ENCODE results near the gene PSAP. TPM values are rescaled to one million over a fixed set of nuclear protein-coding genes. Genes with fewer than 3 reads are reported as not detected.

The PSAP gene
- 683 and 1,027 TPM in 2 replicates for total RNA-seq (2021)
- percentile 90 among the genes with signal in this experiment for Bru-seq, nascent RNA
- percentile 90 among the genes with signal in this experiment for BruChase-seq, experiment 1, labeled RNA remaining after a 2-hour chase
- BruChase-seq, experiment 2, labeled RNA remaining after a 6-hour chase, result percentile 94 among the genes with signal in this experiment
- long read RNA-seq, transcript PSAP-202 (14 exons, 2,872 nt), result major isoform, 318 of 483 reads
- long read RNA-seq, partial matches to known transcripts, result 47 of 483 reads
- long read RNA-seq, other reads (novel, unspliced or antisense), result 118 of 483 reads

GRCh38 chr10:71850743-71851464 lies at the start of gene PSAP:
Gene PSAP (minus strand): TSS chr10:71851251. CDS start chr10:71851221, 30 bp downstream.
- H3K4me2 ChIP-seq, result peak within 1 kb of the TSS; percentile 98
- intact Hi-C loops (cut with micrococcal nuclease; ENCODE audit: unreplicated experiment), result loop anchor here (1.0 kb wide), 2 partner anchors 9 to 13 kb away; no protein-coding TSS in a partner anchor
- POLR2A ChIA-PET (ENCODE audit: unreplicated experiment), result interaction anchor here (0.6 to 1.0 kb wide), 14 partner anchors 9 to 961 kb away, joined by 3 to 11 read pairs (median 6); no protein-coding TSS in a partner anchor
- H3K4me1 ChIP-seq (replicated peaks; ENCODE audit: insufficient read depth), result peaks cover 47% of the 10 kb centered on the region
- DNase-seq, result peak; percentile 97 to 100
- peaks cover 9% of the 10 kb centered on the region; the same call in 1 of the 2 replicates for H3F3A ChIP-seq (ENCODE audit: insufficient read depth, low read depth)
- BruUV-seq (replicated peaks), result no TSS peak
- TF ChIP-seq EZH2 (IDR thresholded peaks at IDR 0.05; ENCODE audit: low read depth), result no peak
- TF ChIP-seq, protein P1, sequence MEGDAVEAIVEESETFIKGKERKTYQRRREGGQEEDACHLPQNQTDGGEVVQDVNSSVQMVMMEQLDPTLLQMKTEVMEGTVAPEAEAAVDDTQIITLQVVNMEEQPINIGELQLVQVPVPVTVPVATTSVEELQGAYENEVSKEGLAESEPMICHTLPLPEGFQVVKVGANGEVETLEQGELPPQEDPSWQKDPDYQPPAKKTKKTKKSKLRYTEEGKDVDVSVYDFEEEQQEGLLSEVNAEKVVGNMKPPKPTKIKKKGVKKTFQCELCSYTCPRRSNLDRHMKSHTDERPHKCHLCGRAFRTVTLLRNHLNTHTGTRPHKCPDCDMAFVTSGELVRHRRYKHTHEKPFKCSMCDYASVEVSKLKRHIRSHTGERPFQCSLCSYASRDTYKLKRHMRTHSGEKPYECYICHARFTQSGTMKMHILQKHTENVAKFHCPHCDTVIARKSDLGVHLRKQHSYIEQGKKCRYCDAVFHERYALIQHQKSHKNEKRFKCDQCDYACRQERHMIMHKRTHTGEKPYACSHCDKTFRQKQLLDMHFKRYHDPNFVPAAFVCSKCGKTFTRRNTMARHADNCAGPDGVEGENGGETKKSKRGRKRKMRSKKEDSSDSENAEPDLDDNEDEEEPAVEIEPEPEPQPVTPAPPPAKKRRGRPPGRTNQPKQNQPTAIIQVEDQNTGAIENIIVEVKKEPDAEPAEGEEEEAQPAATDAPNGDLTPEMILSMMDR (conservative IDR thresholded peaks at IDR 0.05), result no peak
- H3K9me2 ChIP-seq (ENCODE audit: insufficient read depth), result no peaks in the 10 kb centered on the region
- CTCF ChIA-PET, result interaction anchor here (0.5 to 0.9 kb wide), 4 partner anchors 45 to 950 kb away, joined by 3 to 15 read pairs (median 3); no protein-coding TSS in a partner anchor
- H2AFZ ChIP-seq, result peak within 1 kb of the TSS; percentile 74
- H3K27me3 ChIP-seq (ENCODE audit: insufficient read depth, low read depth), result no peaks in the 10 kb centered on the region
- H3K36me3 ChIP-seq (ENCODE audit: low read depth), result no peaks in the 10 kb centered on the region
- H4K20me1 ChIP-seq (ENCODE audit: insufficient read depth), result peaks cover 30% of the 10 kb centered on the region
- H3K79me2 ChIP-seq (ENCODE audit: low read depth), result peaks cover 51% of the 10 kb centered on the region
- peak within 1 kb of the TSS; percentile 87 for H3K4me3 ChIP-seq
- peak within 1 kb of the TSS; percentile 76 for H3K27ac ChIP-seq
- H3K9me3 ChIP-seq (ENCODE audit: insufficient read depth, low read depth), result no peaks in the 10 kb centered on the region

GRCh38 chr10:71900441-71901180 lies 49.6 kb upstream of the PSAP start:
- Histone ChIP-seq H3K9me3 (ENCODE audit: insufficient read depth, low read depth) (no peaks in the 10 kb centered on the region), H3K27ac (no peak overlapping the region), H4K20me1 (ENCODE audit: insufficient read depth) (no peaks in the 10 kb centered on the region), H3K36me3 (ENCODE audit: low read depth) (no peaks in the 10 kb centered on the region), H3K4me3 (no peak overlapping the region), H3K27me3 (ENCODE audit: insufficient read depth, low read depth) (no peaks in the 10 kb centered on the region), H3K4me1 (replicated peaks; ENCODE audit: insufficient read depth) (no peaks in the 10 kb centered on the region), H3K79me2 (ENCODE audit: low read depth) (no peaks in the 10 kb centered on the region), H3K4me2 (no peak overlapping the region), H3F3A (ENCODE audit: insufficient read depth, low read depth) (no peaks in the 10 kb centered on the region), H2AFZ (no peak overlapping the region), H3K9me2 (ENCODE audit: insufficient read depth) (no peaks in the 10 kb centered on the region)
- TF ChIP-seq EZH2 (IDR thresholded peaks at IDR 0.05; ENCODE audit: low read depth), result no peak
- TF ChIP-seq, protein P1 (conservative IDR thresholded peaks at IDR 0.05), result no peak
- POLR2A ChIA-PET (ENCODE audit: unreplicated experiment), result no interaction called here
- CTCF ChIA-PET, result interaction anchor here (1.2 kb wide), 1 partner anchor 148 kb away, joined by 3 read pairs; no protein-coding TSS in a partner anchor
- intact Hi-C loops (cut with micrococcal nuclease; ENCODE audit: unreplicated experiment), result no loop called here
- no peak for DNase-seq
- no TSS peak for BruUV-seq (replicated peaks)
